Kidney epithelial cell (primary cell): ENCODE measurements around the gene MACROD2. TPM values are rescaled to one million over a fixed set of nuclear protein-coding genes. Genes with fewer than 3 reads are reported as not detected.

Experiments
- DNase-seq: peaks from one replicate; pipeline ENCODE4 v3.0.0-alpha.2; 2010; ENCODE audit warnings: low read depth
- H3K27me3 ChIP-seq: 2 replicates; pipeline ENCODE4 v1.6.0; 2011; ENCODE audit warnings: low read length; ENCODE audit not compliant: control insufficient read depth, insufficient read depth
- H3K36me3 ChIP-seq: 2 replicates; pipeline ENCODE4 v1.5.1; 2011; ENCODE audit warnings: low read length; ENCODE audit not compliant: control insufficient read depth, insufficient read depth
- H3K4me3 ChIP-seq: 2 replicates; pipeline ENCODE4 v1.5.1; 2011; ENCODE audit warnings: low read depth, mild to moderate bottlenecking, control low read depth, low read length
- CTCF ChIP-seq: IDR thresholded peaks from 2 replicates; pipeline ENCODE4 v1.5.1; 2011; ENCODE audit warnings: mild to moderate bottlenecking, moderate library complexity, low read length, control low read depth, inconsistent platforms; ENCODE audit not compliant: insufficient read depth, poor library complexity, severe bottlenecking
- total RNA-seq: library from RNA; depleted of rRNA; stranded (reverse); fragments of >200 nt; gene quantifications from 2 replicates; pipeline ENCODE4 v1.2.3, GENCODE V29; 2015

MACROD2 gene
- total RNA-seq, 1 donor from 2014 or later, result 0.79 TPM

DNA sequence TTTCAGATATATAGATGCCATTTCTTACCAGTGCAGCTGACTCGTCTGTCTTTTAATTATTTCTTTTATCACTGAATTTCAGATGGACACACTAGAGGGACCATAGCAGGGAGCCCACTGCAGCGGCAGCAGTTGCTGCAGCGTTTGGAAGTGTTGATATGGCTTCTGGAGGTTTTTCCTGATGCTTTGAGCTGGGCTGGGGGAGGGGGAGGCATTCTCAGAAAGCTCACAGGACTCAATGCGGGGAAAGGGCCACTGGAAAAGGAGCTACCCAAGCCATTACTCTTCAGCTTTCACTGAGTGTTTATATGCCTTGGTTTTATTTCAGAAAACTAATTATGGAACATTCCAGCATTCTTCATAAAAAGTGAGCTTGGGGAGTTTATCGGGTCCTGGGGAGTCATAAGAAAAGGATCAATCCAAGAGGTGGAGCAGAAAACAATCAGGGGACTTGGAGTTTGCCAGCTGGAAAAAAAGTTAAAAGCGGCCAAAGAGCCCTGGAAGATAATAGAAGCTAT is 1082.5 kb downstream of the MACROD2 start:
- H3K27me3 ChIP-seq, result no peaks in the 10 kb centered on the region
- no peak for DNase-seq
- no peaks in the 10 kb centered on the region for H3K36me3 ChIP-seq
- H3K4me3 ChIP-seq, result no peak overlapping the region
- TF ChIP-seq CTCF, result no peak

GRCh38 chr20:15079594-15080340 is 1084.5 kb downstream of the MACROD2 start:
- no peak for DNase-seq
- no peaks in the 10 kb centered on the region for H3K27me3 ChIP-seq
- no peak for TF ChIP-seq CTCF
- no peaks in the 10 kb centered on the region for H3K36me3 ChIP-seq
- H3K4me3 ChIP-seq, result no peak overlapping the region

GRCh38 chr20:15081261-15081660 is 1085.9 kb downstream of the MACROD2 start:
- no peak for TF ChIP-seq CTCF
- H3K4me3 ChIP-seq, result no peak overlapping the region
- H3K27me3 ChIP-seq, result no peaks in the 10 kb centered on the region

GRCh38 chr20:15091421-15092037 is 1096.2 kb downstream of the MACROD2 start:
- Histone ChIP-seq H3K4me3 (no peak overlapping the region), H3K27me3 (no peaks in the 10 kb centered on the region), H3K36me3 (no peaks in the 10 kb centered on the region)
- TF ChIP-seq CTCF, result no peak
- no peak for DNase-seq

More at GRCh38 chr20:15081261-15081660, 1085.9 kb downstream of the MACROD2 start:
- DNase-seq, result no peak
- no peaks in the 10 kb centered on the region for H3K36me3 ChIP-seq

DNA sequence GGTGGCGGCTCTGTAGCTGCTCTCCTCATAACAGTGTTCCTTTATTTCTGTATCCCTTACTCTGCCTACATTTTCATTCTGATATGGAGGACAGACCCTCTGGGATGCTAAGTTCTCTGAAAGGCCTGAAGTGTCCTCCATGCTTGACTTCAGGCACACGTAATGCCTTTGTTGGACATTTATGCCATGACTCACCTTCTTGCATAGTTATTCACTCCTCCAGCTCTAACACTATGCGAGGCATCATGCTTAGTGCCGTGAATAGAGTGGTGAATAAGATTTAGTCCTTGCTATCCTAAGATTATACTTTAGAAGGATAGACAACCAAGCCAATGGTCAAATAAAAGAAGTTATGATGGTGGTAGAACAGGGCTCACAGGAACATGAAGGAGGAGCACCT is 1103.0 kb downstream of the MACROD2 start:
- TF ChIP-seq CTCF, result no peak
- no peaks in the 10 kb centered on the region for H3K36me3 ChIP-seq
- no peak for DNase-seq

More for the DNA sequence above, 1103.0 kb downstream of the MACROD2 start:
- no peak overlapping the region for H3K4me3 ChIP-seq
- H3K27me3 ChIP-seq, result no peaks in the 10 kb centered on the region
